Activated CD8-positive, alpha-beta memory T cell treated with anti-CD3 and anti-CD28 coated beads for 1 hour (primary cell): ENCODE measurements around the gene ATP8A1.
"Not testable (repeated sequence)": the region's sequence is repeated elsewhere in the genome, so short reads cannot be mapped to it uniquely, and the experiment has no call there.

Source experiments
- DNase-seq, 2 donors: peaks; one replicate each; pipeline ENCODE4 v3.0.0-alpha.2; 2020; ENCODE audit warnings: low read depth in 1 of 2; ENCODE audit errors: extremely low read depth in 1 of 2

ATP8A1 gene

DNA sequence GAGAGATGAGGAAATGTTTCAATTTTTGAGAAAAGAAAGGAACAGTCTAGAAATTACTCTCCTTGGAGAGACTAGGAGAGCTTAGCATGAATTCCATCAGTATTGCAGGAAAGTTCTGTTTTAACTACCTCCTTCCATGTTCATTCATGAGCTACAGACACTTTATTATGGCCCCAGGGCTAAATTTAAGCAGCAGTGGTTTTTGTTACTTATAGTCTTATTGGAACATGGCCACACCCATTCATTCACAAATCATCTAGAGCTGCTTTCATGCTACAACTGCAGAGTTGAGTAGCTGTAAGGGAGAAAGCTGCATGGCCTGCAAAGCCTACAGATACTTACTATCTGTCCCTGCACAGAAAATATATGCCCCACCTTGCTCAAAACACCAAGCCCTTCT, 178.0 kb downstream of the ATP8A1 start:
- no peak for DNase-seq

DNA sequence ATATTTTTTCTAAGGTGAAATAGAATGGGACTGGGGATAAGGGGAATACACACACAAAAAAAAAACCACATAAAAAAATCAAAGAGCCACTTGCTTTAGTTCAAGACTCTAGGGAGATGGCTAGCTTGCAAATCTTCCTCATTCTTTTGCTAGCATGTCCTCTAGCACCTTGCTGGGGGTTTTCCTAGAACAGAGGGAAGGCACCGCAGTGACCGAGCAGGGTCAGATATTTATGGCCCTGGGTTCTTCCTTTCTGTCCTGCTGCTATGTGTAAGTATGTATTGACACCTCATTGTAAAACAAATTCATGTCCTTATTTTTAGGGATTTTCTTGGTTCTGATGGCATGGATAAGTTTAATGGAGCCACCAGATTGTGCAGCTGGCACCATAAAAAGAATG, 178.4 kb downstream of the ATP8A1 start:
- no peak for DNase-seq

DNA sequence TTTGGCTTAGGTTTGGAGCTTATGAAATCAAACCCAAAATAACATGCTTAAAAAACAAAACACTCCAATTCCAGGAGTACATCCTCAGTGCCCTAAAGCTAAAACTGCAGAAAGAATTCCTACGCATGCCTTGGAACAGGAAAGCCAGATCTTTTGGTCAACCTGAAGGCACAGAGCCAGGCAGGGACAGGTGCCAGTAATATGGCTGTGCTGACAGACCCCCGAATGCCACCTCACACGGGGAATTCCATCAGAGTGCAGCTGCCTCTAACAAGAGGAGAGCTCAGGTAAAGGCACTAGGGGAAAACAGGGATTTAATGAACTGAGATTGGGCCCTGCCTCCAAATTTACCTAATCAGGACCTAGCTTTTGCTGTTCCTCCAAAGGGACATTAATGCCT, 182.5 kb downstream of the ATP8A1 start:
- no peak for DNase-seq

DNA sequence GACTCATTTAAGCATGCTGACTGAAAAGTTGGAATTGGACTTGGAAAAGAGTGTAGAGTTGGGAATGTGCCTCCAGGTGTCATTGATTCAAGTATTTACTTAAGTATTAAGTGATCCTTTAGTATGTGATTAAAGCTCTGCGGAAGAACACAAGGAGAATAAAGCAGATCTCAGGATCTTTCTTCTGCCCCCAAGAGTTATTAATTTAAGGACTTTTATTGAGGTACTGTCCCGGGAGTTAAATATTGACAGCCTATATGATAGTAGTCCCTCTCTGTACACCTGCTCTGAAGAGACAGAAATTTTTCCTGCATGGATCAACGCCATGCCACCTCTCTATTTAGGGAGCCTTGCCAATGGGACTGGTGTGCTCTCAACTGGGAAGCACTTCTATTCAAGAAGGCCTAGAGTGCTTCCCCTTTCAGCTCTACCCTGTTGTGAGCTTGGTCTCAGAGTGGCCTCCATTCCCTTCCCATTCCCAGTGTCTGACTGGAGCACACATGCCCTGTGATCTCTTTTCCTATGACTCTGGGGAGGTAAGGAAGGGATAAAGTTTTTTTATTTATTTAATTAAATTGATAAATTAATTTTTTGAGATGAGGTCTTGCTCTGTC, 183.7 kb downstream of the ATP8A1 start:
- DNase-seq, result no peak

DNA sequence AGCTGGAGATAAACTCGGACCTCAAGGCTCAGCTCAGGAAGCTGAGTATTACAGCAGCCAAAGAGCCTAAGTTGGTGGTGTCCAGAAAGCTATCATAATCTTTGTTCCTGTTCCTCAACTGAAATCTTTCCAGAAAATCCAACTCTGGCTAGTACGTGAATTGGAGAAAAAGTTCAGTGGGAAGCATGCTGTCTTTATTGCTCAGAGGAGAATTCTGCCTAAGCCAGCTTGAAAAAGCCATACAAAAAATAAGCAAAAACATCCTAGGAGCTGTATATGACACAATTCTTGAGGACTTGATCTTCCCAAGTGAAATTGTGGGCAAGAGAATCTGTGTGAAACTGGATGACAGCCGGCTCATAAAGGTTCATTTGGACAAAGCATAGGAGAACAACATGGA, 185.0 kb downstream of the ATP8A1 start:
- DNase-seq, result no peak

DNA sequence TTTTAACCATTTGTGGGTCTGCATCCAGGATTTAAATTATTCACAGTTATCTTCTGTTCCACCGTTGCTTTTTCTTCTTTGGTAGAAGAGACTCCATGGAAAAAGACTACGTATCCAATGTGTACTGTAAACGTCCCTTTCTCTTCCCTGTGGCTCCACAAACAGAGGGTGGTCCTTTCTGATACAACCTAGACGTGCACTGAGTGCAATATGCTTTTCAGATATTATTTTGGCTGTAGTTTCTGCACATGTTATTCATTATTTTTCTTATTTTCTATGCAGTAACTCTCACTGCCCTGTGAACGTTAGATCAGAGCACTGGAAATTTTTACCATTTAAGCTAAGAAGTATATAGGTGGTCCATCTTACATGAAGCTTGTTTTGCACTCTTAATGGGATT, 186.9 kb downstream of the ATP8A1 start:
- DNase-seq, result no peak

DNA sequence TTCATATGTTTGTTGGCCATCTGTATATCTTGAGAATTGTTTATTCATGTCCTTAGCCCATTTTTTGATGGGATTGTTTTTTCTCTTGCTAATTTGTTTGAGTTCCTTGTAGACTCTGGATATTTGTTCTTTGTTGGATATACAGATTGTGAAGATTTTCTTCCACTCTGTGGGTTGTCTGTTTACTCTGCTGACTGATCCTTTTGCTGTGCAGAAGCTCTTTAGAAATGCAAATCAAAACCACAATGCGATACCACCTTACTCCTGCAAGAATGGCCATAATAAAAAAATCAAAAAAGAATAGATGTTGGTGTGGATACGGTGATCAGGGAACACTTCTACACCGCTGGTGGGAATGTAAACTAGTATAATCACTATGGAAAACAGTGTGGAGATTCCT, 189.1 kb downstream of the ATP8A1 start:
- not testable (repeated sequence) for DNase-seq

DNA sequence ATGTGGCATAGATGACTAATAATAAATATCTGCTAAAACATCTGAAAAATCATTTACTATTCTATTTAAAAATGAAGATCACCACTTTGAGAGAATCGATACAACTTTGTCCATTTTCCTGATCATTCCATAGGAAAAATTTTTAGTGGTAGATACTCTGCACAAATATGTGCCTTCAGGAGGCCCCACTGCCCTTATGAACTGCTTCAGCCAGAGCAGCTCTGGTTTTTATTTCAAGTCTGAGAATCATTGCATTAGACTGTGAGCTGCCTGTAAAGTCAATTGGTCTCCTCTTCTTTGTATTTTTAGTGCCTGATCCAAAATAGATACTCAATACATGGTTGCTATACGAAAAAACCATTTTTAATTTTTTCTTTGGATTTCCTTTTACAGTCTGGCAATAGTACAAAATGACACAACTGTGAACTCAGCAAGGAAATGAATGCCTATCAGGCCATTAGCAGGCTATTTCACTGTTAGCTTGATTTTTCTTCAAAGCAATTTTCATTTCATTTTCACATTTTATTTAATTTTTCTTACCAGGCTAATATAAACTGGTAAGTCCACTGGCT, 190.5 kb downstream of the ATP8A1 start:
- DNase-seq, result no peak

DNA sequence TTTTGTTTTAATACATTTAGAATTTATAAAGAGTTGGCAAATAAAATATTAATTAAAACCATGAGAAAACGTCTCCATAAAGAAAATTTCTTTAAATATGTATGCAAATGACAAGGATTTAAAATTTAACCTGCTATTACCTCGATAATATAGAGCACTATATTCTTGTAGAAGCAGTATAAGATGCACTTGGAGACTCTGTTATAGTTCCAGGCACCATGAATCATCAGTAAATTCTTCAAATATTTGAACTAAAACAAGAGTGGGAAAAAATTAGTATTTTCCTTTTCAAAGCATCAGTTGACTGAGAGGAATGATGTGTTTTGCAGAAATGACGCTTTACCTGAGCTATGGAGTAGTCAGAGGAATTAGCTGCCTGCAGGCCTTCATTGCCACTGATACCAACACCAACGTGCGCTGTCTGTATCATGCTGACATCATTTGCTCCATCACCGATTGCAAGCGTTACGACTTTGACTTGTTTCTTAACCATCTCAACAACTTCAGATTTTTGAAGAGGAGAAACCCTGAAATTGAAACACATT, 192.3 kb downstream of the ATP8A1 start:
- DNase-seq, result no peak

DNA sequence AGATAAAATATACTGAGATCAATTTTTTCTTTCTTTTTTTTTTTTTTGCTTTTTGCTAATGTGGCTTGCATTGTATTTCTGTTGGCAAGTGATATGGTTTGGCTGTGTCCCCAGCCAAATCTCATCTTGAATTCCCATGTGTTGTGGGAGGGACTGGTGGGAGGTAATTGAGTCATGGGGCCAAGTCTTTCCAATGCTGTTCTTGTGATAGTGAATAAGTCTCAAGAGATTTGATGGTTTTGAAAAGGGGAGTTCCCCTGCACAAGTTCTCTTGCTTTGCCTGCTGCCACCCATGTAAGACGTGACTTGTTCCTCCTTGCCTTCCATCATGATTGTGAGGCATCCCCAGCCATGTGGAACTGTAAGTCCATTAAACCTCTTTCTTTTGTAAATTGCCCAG, 195.7 kb downstream of the ATP8A1 start:
- DNase-seq, result not testable (repeated sequence)

DNA sequence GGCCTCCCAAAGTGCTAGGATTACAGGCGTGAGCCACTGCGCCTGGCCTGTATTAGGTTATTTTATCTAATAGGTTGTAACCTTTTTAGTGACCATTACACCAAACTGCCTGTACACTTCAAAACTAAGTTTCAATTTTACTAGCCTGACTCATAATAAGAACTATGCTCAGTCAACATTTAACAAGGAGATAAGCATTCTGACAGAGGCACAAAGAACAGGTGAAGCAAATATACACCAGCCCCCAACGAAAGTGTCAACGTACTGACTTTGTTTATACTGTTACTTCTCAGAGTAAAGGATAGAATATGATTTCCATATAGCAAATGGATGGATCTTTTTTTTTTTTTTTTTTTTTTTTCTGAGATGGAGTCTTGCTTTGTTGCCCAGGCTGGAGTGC, 196.9 kb downstream of the ATP8A1 start:
- no peak for DNase-seq

DNA sequence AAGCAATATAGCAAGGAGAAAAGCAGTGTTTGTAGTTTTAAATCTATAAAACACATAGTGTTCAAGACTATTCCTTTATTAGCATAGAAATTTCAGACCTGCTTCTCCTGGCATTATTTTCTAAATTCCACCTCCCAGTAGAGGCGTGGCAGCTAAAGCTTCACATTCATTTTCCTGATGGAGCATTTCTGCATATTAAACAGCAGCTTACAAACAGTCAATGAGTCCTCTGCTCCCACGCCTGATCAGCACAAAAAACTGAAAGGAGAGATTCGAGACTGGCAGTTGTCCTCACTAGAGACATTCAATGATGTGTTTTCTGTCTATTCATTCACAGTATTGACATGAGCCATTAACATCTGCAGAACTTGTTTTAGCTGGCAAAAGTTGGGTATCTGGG, 198.2 kb downstream of the ATP8A1 start:
- DNase-seq, result no peak

DNA sequence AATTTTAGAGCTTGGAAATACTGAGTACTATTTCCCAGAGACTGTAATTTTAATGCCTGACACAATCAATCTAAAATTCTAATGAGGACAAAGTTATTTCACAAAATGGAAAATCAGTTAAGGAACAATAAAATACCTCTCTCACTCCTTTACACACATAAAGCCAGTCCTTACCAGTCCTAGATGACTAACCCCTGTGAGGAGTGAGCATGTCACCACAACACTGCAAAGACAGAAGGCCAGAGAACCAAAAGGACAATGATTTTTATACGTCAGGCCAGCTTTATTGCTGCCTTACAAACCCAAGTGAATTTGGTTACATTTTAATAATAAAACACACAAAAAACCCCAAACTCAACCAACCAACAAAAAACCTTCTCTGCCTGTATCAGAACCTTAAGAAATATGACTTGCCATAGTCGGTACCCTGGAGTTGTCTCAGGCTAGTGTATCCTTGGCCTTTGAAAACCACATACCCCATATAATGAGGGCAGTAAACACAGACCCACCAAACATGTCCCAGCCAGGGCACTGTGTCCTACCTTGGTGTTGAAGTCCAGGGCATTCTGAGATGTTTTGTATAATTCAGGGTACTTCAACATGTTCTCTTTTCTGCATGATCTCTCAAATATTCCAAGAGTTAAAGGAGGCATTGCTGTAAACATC, 202.0 kb downstream of the ATP8A1 start:
- DNase-seq, result no peak

DNA sequence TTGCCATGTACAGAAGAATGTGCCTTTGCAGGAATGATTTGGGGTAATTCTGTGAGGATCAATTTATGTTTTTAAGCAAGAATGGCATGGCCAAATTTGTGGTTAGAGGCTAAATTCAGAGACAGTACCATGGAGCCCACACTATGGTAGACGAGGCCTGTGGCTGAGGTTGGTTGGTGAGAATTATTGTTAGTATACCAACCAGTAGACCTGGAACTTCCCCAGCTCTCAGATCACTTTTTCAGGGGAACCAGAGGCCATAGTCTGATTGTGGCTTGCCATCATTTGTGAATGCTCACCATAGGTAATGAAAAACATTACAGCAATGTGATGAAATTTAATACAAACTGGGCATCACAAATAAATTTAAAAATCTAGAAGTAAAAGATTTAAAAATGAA, 203.3 kb downstream of the ATP8A1 start:
- no peak for DNase-seq

DNA sequence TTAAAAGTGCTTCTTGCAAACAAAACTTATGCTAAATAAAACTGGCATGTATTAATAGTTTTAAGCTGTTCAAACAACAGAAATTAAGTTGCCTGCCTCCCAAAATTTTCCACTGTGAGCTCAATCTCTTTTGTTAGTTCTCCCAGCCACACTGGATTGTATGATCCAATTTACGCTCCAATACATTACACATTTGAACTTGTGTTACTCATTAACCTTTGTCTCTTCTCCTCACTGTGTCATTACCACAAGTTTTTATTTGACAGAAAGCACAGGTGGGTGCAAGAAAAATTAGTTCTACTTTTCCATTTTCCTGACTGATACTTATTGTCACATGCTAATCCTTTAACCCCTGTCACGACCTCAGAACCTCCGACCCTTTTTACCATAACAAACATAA, 204.1 kb downstream of the ATP8A1 start:
- DNase-seq, result no peak

DNA sequence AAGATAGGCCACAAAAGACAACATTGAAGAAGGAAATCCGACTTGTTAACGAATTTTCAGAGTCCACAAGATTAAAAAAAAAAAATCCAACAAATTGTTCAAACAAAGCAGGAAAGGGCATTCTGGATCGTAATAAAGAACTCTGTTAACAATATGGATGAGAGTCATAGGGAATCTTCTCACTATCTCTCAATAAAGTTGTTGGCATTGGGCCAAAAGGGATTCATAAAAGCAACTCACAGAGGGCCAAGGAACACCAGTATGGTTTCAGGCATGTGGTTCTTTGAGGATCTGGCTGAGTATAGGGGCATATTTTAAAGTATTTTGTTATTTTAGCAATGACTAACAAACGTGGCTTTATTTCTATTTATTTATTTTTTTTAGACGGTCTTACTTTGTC, 210.1 kb downstream of the ATP8A1 start:
- no peak for DNase-seq

DNA sequence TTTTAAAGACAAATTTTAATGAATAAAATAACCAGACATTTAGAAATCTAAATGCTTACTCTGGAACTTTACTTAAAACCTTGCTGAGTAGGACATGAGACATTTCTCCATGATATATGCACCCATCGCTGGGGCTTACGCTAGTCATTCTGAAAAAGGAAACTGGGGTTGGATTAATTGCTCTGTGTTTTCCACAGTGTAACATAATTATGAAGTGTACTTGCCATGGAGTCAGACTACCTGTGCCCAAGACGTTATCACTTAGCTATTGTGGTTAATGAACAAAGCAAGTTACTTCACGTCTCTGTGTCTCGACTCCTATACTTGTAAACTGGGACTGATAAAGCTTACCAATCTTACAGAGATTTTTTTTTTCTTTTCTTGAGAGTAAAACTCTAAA, 211.9 kb downstream of the ATP8A1 start:
- DNase-seq, result no peak

DNA sequence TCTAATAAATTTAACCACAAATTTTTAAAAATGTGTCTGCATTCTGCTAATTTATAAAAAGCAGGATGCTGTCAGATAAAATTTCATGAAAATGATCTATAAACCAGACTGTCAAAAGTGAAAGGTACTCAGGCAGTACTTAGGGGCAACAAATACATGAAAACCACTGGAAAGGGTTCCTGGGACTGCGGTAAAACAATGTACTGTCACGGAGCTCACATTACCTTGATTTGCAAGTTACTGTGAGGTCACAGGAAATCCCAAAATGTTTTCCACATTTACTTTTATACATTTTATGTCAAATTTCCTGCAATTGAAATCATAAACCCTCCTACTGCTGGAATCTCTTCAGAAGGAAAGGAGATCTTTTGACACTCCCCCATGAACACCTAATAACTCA, 214.3 kb downstream of the ATP8A1 start:
- DNase-seq, result no peak

DNA sequence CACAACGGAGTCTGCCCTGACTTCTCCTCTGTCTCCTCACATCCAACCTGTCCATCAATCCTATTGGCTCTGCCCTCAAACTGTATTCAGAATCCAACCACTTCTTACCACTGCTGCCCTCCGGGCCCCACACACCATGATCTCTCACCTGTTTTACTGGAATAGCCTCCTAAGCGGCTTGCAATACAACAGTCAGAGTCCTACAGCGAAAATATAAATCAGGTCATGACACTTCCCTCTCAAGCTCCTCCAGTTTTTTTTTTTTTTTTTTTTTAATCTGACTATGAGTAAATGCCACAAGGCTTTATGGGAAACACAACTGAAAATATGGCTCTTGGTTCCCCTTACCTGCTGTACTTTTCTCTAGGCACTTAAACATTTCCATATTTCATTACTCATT, 216.8 kb downstream of the ATP8A1 start:
- DNase-seq, result no peak

DNA sequence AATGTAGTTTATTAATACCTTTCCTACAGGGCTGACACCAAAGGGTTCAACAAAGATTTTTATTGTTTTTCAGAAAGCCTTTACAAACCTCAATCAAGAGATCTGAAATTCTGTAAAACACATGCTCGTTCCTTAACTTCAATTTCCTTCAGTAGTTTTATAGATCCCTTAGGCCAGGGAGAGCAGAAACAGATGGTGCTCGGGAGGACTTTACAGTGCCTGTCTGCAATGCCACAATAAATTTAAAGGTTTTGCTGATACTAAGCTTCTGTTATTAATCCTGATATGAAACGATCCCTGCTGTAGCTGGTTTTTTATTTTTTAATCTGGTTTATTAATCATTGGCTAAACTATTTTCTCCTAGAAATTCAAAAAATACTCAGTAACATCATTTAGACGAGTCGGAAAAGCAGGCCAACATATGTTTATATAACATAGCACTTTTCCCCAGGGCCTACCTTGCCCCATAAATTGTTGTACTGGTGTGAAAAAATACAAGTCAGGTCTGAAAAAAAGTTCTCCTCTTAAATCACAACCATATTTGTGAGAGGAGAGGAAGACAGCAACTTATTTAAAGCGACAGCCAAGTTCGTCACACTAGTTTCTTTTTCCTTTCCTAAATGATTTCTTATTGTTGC, 219.9 kb downstream of the ATP8A1 start:
- no peak for DNase-seq

DNA sequence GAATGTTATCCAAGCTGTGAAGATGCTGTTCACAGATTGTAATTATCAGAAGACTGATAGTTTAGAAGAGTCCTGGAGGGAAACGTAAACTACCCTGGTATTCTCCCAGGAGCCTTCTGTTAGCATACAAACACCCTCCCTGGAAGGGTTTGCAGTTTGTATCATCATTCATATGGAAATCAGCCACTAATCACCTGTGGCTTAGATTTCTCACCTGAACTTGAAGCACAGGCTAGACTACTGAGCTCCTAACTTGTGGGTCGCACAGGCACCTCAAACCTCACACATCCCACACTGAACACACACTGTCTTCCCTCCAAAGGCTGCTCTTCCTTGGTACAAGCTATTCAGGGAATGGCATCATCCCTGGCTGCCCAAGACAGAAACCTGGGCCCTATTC, 228.9 kb downstream of the ATP8A1 start:
- DNase-seq, result no peak
